Testis (tissue), 3 donors: ENCODE results near the gene FITM1. TPM values are rescaled to one million over a fixed set of nuclear protein-coding genes. Genes with fewer than 3 reads are reported as not detected.

ENCODE experiments used
- DNase-seq: peaks from one replicate; pipeline ENCODE4 v3.0.0-alpha.2; 2019
- H3K27ac ChIP-seq, 2 donors: fragments of 200-600 bp; sonication (generic); one replicate each; pipeline ENCODE4 v1.5.1; 2019
- H3K27me3 ChIP-seq: fragments of 200-600 bp; sonication (generic); one replicate; pipeline ENCODE4 v1.5.1; 2019
- H3K36me3 ChIP-seq: fragments of 200-600 bp; sonication (generic); one replicate; pipeline ENCODE4 v1.5.1; 2017; ENCODE audit warnings: low read depth; ENCODE audit errors: missing control alignments
- H3K4me1 ChIP-seq: fragments of 200-600 bp; sonication (generic); one replicate; pipeline ENCODE4 v1.5.1; 2019
- H3K4me3 ChIP-seq, 2 donors: fragments of 200-600 bp; sonication (generic); one replicate each; pipeline ENCODE4 v1.5.1; 2017 to 2019
- H3K9me3 ChIP-seq: fragments of 200-600 bp; sonication (generic); one replicate; pipeline ENCODE4 v1.5.1; 2017
- CTCF ChIP-seq, 3 experiments: fragments of 450-650 bp in 2 of 3; fragments of 200-600 bp in 1 of 3; sonication (generic) in 1 of 3; IDR thresholded peaks; one replicate each; pipeline ENCODE4 v1.5.1; 2016 to 2019; ENCODE audit warnings: antibody characterized with exemption in 3 of 3, mild to moderate bottlenecking in 2 of 3, moderate library complexity in 1 of 3
- POLR2A ChIP-seq: fragments of 450-650 bp; IDR thresholded peaks from one replicate; pipeline ENCODE4 v1.6.1; 2017; ENCODE audit warnings: antibody characterized with exemption, mild to moderate bottlenecking, moderate library complexity
- WGBS, 2 donors: methylation state at CpG; one replicate each; pipeline ENCODE4 v1.1.5; 2018; 5-methylcytosine and 5-hydroxymethylcytosine counted together
- intact Hi-C: fragments of 100-400 bp; cut with DNase I; formaldehyde crosslinking; loops from one replicate; pipeline ENCODE4 v1.15.1; 2023; ENCODE audit warnings: low total_unique reads
- polyA plus RNA-seq: library from polyadenylated mRNA; stranded (reverse); fragments of 350-450 nt; fragmentation: Illumina TruSeq; extraction: RNeasy Lipid Tissue Mini Kit (QIAGEN cat#74804); gene quantifications from one replicate; pipeline ENCODE4 v1.2.3, GENCODE V29; 2014; ENCODE audit warnings: low read depth, low replicate concordance; ENCODE audit not compliant: insufficient read depth
- total RNA-seq, 2 donors: library from RNA; depleted of rRNA; stranded (reverse); fragments of >200 nt; gene quantifications; one replicate each; pipeline ENCODE4 v1.2.3, GENCODE V29; 2016

Gene FITM1
- total and polyA plus RNA-seq, 3 donors from 2014 or later, result 2.2 to 3.7 (median 3.5) TPM

- Histone ChIP-seq H3K27ac (peak overlapping the region in 1 of 2 donors; percentile 86), H3K4me1 (peaks cover 24% of the 10 kb centered on the region), H3K36me3 (no peaks in the 10 kb centered on the region), H3K9me3 (no peaks in the 10 kb centered on the region), H3K4me3 (no peak overlapping the region), H3K27me3 (no peaks in the 10 kb centered on the region)
- TF ChIP-seq POLR2A, result no peak
- TF ChIP-seq CTCF (IDR thresholded peaks at IDR 0.05), result no peak
- whole genome bisulfite sequencing, 2 donors, result 85 to 90% methylated on average over 8 of the region's 8 CpGs
- intact Hi-C loops, result no loop called here
- DNase-seq, result no peak
These were observed 7.3 kb downstream of the FITM1 start for GRCh38 chr14:24137529-24138395.

- Histone ChIP-seq H3K4me3 (no peak overlapping the region), H3K4me1 (peaks cover 24% of the 10 kb centered on the region), H3K36me3 (no peaks in the 10 kb centered on the region), H3K27ac (no peak overlapping the region), H3K9me3 (no peaks in the 10 kb centered on the region), H3K27me3 (no peaks in the 10 kb centered on the region)
- intact Hi-C loops, result no loop called here
- WGBS, 2 donors, result 79 to 81% methylated on average over 11 to 13 of the region's 13 CpGs
- no peak for DNase-seq
- TF ChIP-seq POLR2A (no peak), CTCF (IDR thresholded peaks at IDR 0.05) (no peak)
These were observed 8.2 kb downstream of the FITM1 start for GRCh38 chr14:24138396-24139271.

GRCh38 chr14:24139272-24139934, 8.9 kb downstream of the FITM1 start:
- Histone ChIP-seq H3K27ac (no peak overlapping the region), H3K4me3 (no peak overlapping the region), H3K4me1 (peaks cover 24% of the 10 kb centered on the region), H3K36me3 (no peaks in the 10 kb centered on the region), H3K9me3 (no peaks in the 10 kb centered on the region), H3K27me3 (no peaks in the 10 kb centered on the region)
- WGBS, 2 donors, result 81 to 91% methylated on average over 9 of the region's 9 CpGs
- no peak for TF ChIP-seq POLR2A
- no peak for TF ChIP-seq CTCF (IDR thresholded peaks at IDR 0.05)
- DNase-seq, result no peak
- intact Hi-C loops, result no loop called here

- H3K4me1 ChIP-seq, result peaks cover 26% of the 10 kb centered on the region
- intact Hi-C loops, result no loop called here
- 0 to 1% methylated on average over 41 to 65 of the region's 65 CpGs for WGBS, 2 donors
- H3K4me3 ChIP-seq, result peak within 1 kb of the TSS; percentile 84 to 87
- H3K27me3 ChIP-seq, result no peaks in the 10 kb centered on the region
- TF ChIP-seq POLR2A (no peak), CTCF (IDR thresholded peaks at IDR 0.05) (peak; percentile 23 to 73 (median 32))
- peak within 1 kb of the TSS; percentile 89 to 93 for H3K27ac ChIP-seq
- H3K9me3 ChIP-seq, result no peaks in the 10 kb centered on the region
- DNase-seq, result peak; percentile 100
- no peaks in the 10 kb centered on the region for H3K36me3 ChIP-seq
These were observed 10.8 kb downstream of the FITM1 start, which contains the start of gene EMC9 for GRCh38 chr14:24141097-24141880. EMC9 (minus strand) TSS chr14:24141591; CDS start chr14:24141304, 287 bp downstream.
